HEK293 (cell line): ENCODE results near the gene TMC4.

Experiments used
- CTCF ChIA-PET: fragments of 350-600 bp; formaldehyde crosslinking; extraction: SDS; loops from one replicate; lab custom pipeline; 2021; ENCODE audit warnings: antibody characterized with exemption; lab: Yijun Ruan, JAX
- POLR2A ChIA-PET: fragments of 300-600 bp; formaldehyde crosslinking; extraction: SDS; loops from one replicate; lab custom pipeline; 2020; ENCODE audit warnings: antibody characterized with exemption, inconsistent platforms; lab: Yijun Ruan, JAX
- H3K27ac ChIP-seq: fragments of 200-500 bp; sonication (Bioruptor generic); 2 replicates; pipeline ENCODE4 v1.5.1; 2014; ENCODE audit warnings: low read depth, low read length, control low read depth, inconsistent platforms; ENCODE audit errors: extremely low read depth
- H3K36me3 ChIP-seq, 2 experiments: fragments of 200-500 bp in 1 of 2; sonication (Bioruptor generic) in 1 of 2; 1 replicate in 1 of 2; 2 replicates in 1 of 2; pipeline ENCODE4 v1.5.1; 2014 to 2017; ENCODE audit warnings: inconsistent platforms in 2 of 2, low read length in 2 of 2; ENCODE audit not compliant: control insufficient read depth in 2 of 2, insufficient read depth in 1 of 2
- H3K4me1 ChIP-seq: fragments of 200-500 bp; sonication (Bioruptor generic); 2 replicates; pipeline ENCODE4 v1.5.1; 2014; ENCODE audit warnings: mild to moderate bottlenecking, low read length, inconsistent platforms; ENCODE audit not compliant: control insufficient read depth, insufficient read depth
- H3K4me3 ChIP-seq: 2 replicates; pipeline ENCODE4 v1.5.1; 2011; ENCODE audit warnings: low read depth, mild to moderate bottlenecking, control low read depth, low read length, moderate library complexity
- H3K9me3 ChIP-seq: fragments of 200-500 bp; sonication (Bioruptor generic); 2 replicates; pipeline ENCODE4 v1.5.1; 2014; ENCODE audit warnings: low read depth, low read length, inconsistent platforms; ENCODE audit not compliant: control insufficient read depth, insufficient read depth
- BCL11A ChIP-seq: fragments of 450-650 bp; formaldehyde crosslinking; IDR thresholded peaks from 2 replicates; pipeline ENCODE4 v1.5.1; 2016; ENCODE audit warnings: low read depth, missing biosample characterization, missing genetic modification characterization
- GLI4 ChIP-seq: fragments of 450-650 bp; formaldehyde crosslinking; IDR thresholded peaks from 2 replicates; pipeline ENCODE4 v1.5.1; 2016; ENCODE audit warnings: missing biosample characterization, missing genetic modification characterization
- GLIS1 ChIP-seq: fragments of 450-650 bp; formaldehyde crosslinking; IDR thresholded peaks from 2 replicates; pipeline ENCODE4 v1.5.1; 2016; ENCODE audit warnings: missing biosample characterization, missing genetic modification characterization
- GLIS2 ChIP-seq: fragments of 450-650 bp; formaldehyde crosslinking; IDR thresholded peaks from 2 replicates; pipeline ENCODE4 v1.5.1; 2016; ENCODE audit warnings: missing biosample characterization, missing genetic modification characterization
- KLF16 ChIP-seq: fragments of 450-650 bp; formaldehyde crosslinking; IDR thresholded peaks from 2 replicates; pipeline ENCODE4 v1.5.1; 2017; ENCODE audit warnings: missing biosample characterization, missing genetic modification characterization
- KLF7 ChIP-seq: fragments of 450-650 bp; formaldehyde crosslinking; IDR thresholded peaks from 2 replicates; pipeline ENCODE4 v1.5.1; 2016; ENCODE audit warnings: missing biosample characterization, missing genetic modification characterization, borderline replicate concordance
- KLF8 ChIP-seq: fragments of 450-650 bp; formaldehyde crosslinking; IDR thresholded peaks from 2 replicates; pipeline ENCODE4 v1.5.1; 2016; ENCODE audit warnings: missing biosample characterization, missing genetic modification characterization
- KLF9 ChIP-seq: fragments of 450-650 bp; formaldehyde crosslinking; IDR thresholded peaks from 2 replicates; pipeline ENCODE4 v1.5.1; 2016; ENCODE audit warnings: missing biosample characterization, missing genetic modification characterization, low read depth
- PATZ1 ChIP-seq: fragments of 450-650 bp; formaldehyde crosslinking; IDR thresholded peaks from 2 replicates; pipeline ENCODE4 v1.5.1; 2016; ENCODE audit warnings: missing biosample characterization, missing genetic modification characterization
- PBX3 ChIP-seq: sonication (generic); formaldehyde crosslinking; IDR thresholded peaks from 2 replicates; pipeline ENCODE4 v1.8.1; 2022; ENCODE audit warnings: mild to moderate bottlenecking, moderate library complexity, missing genetic modification reagents
- REST ChIP-seq: fragments of 450-650 bp; formaldehyde crosslinking; IDR thresholded peaks from 2 replicates; pipeline ENCODE4 v1.5.1; 2016; ENCODE audit warnings: missing biosample characterization, missing genetic modification characterization
- SP2 ChIP-seq: fragments of 450-650 bp; formaldehyde crosslinking; IDR thresholded peaks from 2 replicates; pipeline ENCODE4 v1.5.1; 2016; ENCODE audit warnings: missing biosample characterization, missing genetic modification characterization
- ZFP41 ChIP-seq: fragments of 450-650 bp; formaldehyde crosslinking; IDR thresholded peaks from 2 replicates; pipeline ENCODE4 v1.5.1; 2016; ENCODE audit warnings: missing biosample characterization, missing genetic modification characterization, borderline replicate concordance
- ZNF138 ChIP-seq: fragments of 450-650 bp; formaldehyde crosslinking; IDR thresholded peaks from 2 replicates; pipeline ENCODE4 v1.5.1; 2016; ENCODE audit warnings: missing biosample characterization, missing genetic modification characterization, borderline replicate concordance
- ZNF23 ChIP-seq: fragments of 450-650 bp; formaldehyde crosslinking; IDR thresholded peaks from 2 replicates; pipeline ENCODE4 v1.5.1; 2016; ENCODE audit warnings: missing biosample characterization, missing genetic modification characterization, borderline replicate concordance
- ZNF239 ChIP-seq: fragments of 450-650 bp; formaldehyde crosslinking; IDR thresholded peaks from 2 replicates; pipeline ENCODE4 v1.5.1; 2016; ENCODE audit warnings: missing biosample characterization, missing genetic modification characterization
- ZNF280C ChIP-seq: fragments of 450-650 bp; formaldehyde crosslinking; IDR thresholded peaks from 2 replicates; pipeline ENCODE4 v1.5.1; 2016; ENCODE audit warnings: missing biosample characterization, missing genetic modification characterization
- ZNF335 ChIP-seq: fragments of 450-650 bp; formaldehyde crosslinking; conservative IDR thresholded peaks from 2 replicates; pipeline ENCODE4 v1.5.1; 2016; ENCODE audit warnings: missing biosample characterization, missing genetic modification characterization
- ZNF37A ChIP-seq: fragments of 450-650 bp; IDR thresholded peaks from 2 replicates; pipeline ENCODE4 v1.5.1; 2018; ENCODE audit warnings: missing biosample characterization, missing genetic modification characterization
- ZNF501 ChIP-seq: fragments of 450-650 bp; formaldehyde crosslinking; IDR thresholded peaks from 2 replicates; pipeline ENCODE4 v1.5.1; 2016; ENCODE audit warnings: missing biosample characterization, missing genetic modification characterization
- ZNF529 ChIP-seq: fragments of 450-650 bp; formaldehyde crosslinking; IDR thresholded peaks from 2 replicates; pipeline ENCODE4 v1.5.1; 2017; ENCODE audit warnings: missing genetic modification characterization, missing biosample characterization; ENCODE audit not compliant: insufficient replicate concordance
- ZNF530 ChIP-seq: fragments of 450-650 bp; formaldehyde crosslinking; IDR thresholded peaks from 2 replicates; pipeline ENCODE4 v1.5.1; 2016; ENCODE audit warnings: low read depth, missing biosample characterization, missing genetic modification characterization
- ZNF560 ChIP-seq: fragments of 450-650 bp; formaldehyde crosslinking; IDR thresholded peaks from 2 replicates; pipeline ENCODE4 v1.5.1; 2017; ENCODE audit warnings: missing biosample characterization, missing genetic modification characterization, borderline replicate concordance
- ZNF610 ChIP-seq: fragments of 450-650 bp; formaldehyde crosslinking; IDR thresholded peaks from 2 replicates; pipeline ENCODE4 v1.5.1; 2016; ENCODE audit warnings: missing biosample characterization, missing genetic modification characterization, borderline replicate concordance
- ZNF639 ChIP-seq: fragments of 450-650 bp; formaldehyde crosslinking; IDR thresholded peaks from 2 replicates; pipeline ENCODE4 v1.5.1; 2016; ENCODE audit warnings: missing biosample characterization, missing genetic modification characterization
- ZNF777 ChIP-seq: fragments of 450-650 bp; formaldehyde crosslinking; IDR thresholded peaks from 2 replicates; pipeline ENCODE4 v1.5.1; 2017; ENCODE audit warnings: missing biosample characterization, missing genetic modification characterization, borderline replicate concordance
- ZNF785 ChIP-seq: fragments of 450-650 bp; formaldehyde crosslinking; IDR thresholded peaks from 2 replicates; pipeline ENCODE4 v1.5.1; 2016; ENCODE audit warnings: missing biosample characterization, missing genetic modification characterization

Gene TMC4

GRCh38 chr19:54191011-54191810 is 18.3 kb upstream of the TMC4 start, which contains the start of gene TSEN34:
Gene TSEN34 (plus strand): TSS chr19:54191308. CDS start chr19:54191365, 57 bp downstream.
- Histone ChIP-seq H3K27ac (peak within 1 kb of the TSS; percentile 90), H3K4me1 (peaks cover 14% of the 10 kb centered on the region), H3K4me3 (peak within 1 kb of the TSS; percentile 64), H3K36me3 (peaks cover 32 to 45% of the 10 kb centered on the region in 2 experiments), H3K9me3 (no peaks in the 10 kb centered on the region)
- ChIA-PET CTCF (interaction anchor here (0.7 to 1.5 kb wide), 6 partner anchors 8 to 75 kb away, joined by 3 to 5 read pairs (median 4); no protein-coding TSS in a partner anchor), POLR2A (interaction anchor here (0.7 to 6.4 kb wide), 10 partner anchors 9 to 272 kb away, joined by 3 to 241 read pairs (median 16); partner anchors contain the start of genes CNOT3, LENG1, LENG9 and PRPF31)
- TF ChIP-seq KLF9 (tag by site-specific recombination) (peak; percentile 99), ZNF560 (no peak), ZNF530 (tag by site-specific recombination) (no peak), SP2 (tag by site-specific recombination) (no peak), ZNF239 (tag by site-specific recombination) (no peak), BCL11A (no peak), ZNF777 (tag by site-specific recombination) (no peak), GLIS1 (tag by site-specific recombination) (peak; percentile 89), GLIS2 (tag by site-specific recombination) (peak; percentile 75; the same call in 1 of the 2 replicates), PBX3 (CRISPR knock-in tag) (peak; percentile 86), ZNF610 (tag by site-specific recombination) (0 out of 2 replicates have a peak, but pooled peaks have one; percentile 16), ZNF639 (tag by site-specific recombination) (no peak), ZNF23 (tag by site-specific recombination) (no peak), ZNF335 (tag by site-specific recombination) (peak; percentile 14; the same call in 1 of the 2 replicates), ZNF280C (tag by site-specific recombination) (no peak), REST (tag by site-specific recombination) (peak; percentile 63; the same call in 1 of the 2 replicates), KLF8 (tag by site-specific recombination) (peak; percentile 83; the same call in 1 of the 2 replicates), GLI4 (tag by site-specific recombination) (no peak), ZFP41 (tag by site-specific recombination) (no peak), ZNF785 (tag by site-specific recombination) (no peak), ZNF501 (tag by site-specific recombination) (peak; percentile 49; the same call in 1 of the 2 replicates), ZNF529 (tag by site-specific recombination) (no peak), KLF7 (tag by site-specific recombination) (no peak), ZNF138 (tag by site-specific recombination) (no peak), PATZ1 (tag by site-specific recombination) (peak; percentile 44), KLF16 (tag by site-specific recombination) (peak; percentile 67), ZNF37A (tag by site-specific recombination) (no peak)
